NCI-H1417 (cell line): ENCODE data around the gene CHST8.

Experiments used
- DNase-seq, 3 experiments: peaks; one replicate each; lab custom pipeline; 2025; lab: John Stamatoyannopoulos, UW

CHST8 gene

DNA sequence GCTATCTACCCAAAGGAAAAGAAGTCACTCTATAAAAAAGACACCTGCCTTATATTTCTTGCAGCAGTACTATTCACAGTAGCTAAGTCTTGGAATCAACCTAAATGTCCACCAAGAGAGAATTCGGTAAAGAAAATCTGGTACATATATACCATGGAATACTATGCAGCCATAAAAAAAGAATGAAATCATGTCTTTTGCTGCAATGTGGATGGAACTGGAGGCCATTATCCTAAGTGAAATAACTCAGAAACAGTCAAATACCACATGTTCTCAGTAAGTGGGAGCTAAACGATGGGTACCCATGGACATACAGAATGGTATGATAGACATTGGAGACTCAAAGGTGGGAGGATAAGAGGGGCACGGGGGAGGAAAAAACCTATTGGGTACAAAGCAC lies 92.4 kb downstream of the CHST8 start:
- DNase-seq: no peak

DNA sequence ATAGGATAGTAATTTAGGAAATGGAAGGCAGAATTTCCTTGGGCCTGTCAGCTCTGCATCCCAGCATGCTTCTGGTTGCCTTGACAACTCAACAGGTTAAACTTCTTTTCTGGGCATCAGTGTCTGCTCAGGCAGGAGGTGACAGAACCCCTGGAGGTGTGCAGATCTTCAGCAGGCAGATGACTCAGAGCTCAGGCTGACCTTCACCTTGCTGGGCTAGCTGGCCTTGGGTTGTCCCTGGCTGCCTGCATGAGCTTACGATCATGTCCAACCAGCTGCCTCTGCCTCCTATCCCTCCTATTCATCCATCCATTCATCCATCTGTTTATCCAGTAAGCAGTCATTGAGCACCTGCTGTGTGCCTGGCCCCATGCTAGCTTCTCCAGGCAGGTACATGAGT lies 93.7 kb downstream of the CHST8 start:
- no peak for DNase-seq

DNA sequence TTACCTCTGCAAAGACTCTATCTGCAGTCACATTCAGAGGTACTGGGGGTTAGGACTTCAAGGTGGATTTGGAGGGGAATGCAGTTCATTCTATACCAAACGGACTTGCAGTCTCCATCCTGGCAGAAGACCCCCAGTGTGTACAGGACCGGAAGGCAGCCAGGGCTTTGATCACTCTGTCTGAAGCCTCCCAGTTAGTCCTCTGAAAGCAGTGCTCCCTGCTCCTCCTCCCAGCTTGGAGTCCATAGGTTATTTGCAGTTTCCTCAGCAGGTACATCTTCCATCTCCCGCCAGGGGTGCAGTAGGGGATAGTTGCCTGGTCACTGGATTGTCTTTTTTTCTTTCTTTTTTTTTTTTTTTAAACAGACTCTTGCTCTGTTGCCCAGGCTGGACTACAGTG lies 96.1 kb downstream of the CHST8 start:
- no peak for DNase-seq

DNA sequence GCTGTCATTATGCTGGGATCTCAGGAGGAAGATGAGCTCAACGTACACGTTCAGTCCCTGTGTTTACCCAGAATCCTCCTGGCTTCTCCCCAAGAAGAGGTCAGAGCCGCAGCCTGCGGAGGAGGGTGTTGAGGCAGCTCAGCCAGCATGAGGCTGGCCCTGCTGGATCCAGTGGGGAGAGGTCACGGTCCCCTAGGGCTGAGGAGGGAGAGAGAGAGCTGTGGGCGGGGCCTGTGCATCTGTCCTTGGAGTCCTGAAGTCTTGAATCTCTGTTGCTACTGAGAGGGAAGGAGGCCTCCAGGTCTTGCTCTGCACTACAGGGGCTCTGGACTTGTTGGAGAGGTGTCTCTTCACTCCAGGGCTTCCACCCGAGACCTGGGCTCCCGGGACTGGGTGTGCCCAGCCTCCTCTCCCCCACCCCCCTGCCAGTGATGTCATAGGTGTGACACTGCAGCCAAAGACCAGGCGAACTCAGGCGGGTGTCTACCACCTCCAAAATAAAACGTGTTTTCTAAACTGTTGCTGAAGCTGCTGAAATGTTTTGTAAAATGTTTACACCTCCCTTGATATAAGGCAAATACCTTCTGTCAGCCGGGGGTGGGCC lies 97.0 kb downstream of the CHST8 start:
- no peak for DNase-seq

DNA sequence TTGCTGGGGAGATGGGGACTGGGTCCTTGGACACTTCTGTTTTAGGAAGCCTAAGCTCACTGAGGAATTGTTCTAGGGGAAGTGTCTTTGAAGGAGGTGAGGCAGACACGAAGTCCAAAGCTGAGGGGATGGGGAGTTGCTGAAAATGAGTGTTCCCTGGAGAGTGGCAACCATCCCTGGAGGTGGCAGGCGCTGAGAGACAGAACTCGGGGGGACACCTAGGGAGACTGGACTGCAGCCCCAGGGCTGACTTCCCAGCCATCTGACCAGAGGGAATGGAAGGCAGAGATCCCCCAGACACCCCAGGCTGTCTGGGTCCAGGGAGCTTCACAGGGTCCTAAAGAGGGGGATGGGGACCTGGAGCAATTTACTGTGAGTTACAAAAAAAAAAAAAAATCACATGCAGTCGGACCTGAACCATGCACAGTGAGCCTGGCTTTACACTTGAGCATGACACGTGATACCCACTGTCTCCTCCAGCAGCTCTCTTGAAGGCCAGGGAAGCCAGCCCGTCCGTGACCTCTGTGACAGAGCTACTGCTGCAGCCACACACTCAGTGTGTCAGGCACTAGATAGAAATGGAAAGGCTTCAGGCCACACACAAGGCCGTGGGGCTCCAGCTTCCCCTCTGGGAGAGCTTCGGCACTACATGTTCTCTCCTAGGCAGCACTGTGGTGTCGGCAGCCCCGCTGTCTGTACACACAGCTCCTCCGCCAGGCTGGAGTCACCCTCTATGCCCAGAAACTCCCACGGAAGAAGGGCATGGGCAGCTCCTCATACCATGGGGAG lies 97.8 kb downstream of the CHST8 start:
- DNase-seq: peak in 1 of 3 experiments; percentile 39

DNA sequence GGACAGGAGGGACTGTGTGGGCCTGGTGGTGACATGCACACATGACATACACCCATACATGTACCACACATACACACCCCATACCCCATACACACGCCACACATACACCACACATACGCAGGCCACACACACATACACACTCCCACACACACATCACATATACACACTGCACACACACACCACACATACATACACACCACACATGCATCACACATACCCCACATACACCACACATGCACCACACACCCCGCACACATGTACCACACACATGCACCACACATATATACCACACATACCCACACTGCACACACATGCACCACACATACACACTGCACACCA lies 98.4 kb downstream of the CHST8 start:
- DNase-seq: no peak

DNA sequence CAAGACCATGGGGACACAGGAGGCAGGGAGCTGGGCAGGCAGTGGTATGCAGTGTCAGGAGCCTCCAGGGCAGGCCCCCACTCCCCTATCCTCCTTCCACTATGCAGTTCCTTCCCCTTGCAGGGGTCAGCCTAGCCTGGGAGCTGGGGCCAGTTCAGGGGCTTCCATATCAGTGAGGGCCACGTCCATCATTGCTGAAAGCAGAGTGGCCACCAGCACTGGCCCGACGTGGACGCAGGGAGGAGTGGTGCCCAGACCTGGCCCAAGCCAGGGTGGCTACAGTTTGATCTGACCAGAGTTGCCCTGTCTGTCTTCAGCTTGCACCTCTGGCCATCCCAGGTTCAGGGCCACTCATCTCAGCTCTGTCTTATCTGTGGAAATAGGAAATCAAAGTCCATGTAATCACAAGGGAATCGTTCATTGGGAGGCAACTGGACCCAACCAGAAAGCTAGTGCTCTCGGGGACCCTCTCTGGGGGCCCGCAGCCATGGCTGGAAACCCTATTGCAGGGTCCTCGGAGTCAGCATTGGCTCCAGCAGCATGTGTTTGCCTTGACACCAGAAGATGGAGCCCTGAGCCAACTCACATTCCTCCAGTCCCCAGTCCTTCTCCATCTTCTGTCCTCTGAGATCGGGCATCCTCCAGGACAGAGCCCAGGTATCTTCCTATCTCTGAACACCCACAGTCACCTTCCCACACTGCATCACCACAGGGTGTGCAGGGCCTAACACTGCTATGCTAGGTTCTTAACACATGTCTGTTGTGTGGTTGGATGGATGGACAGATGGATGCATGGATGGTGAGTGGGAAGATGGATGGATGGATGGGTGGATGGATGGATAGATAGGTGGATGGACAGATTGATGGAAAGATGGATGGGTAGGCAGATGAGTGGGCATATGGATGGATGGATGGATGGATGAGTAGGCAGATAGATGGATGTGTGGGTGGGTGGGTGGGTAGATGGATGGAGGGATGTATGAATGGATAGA lies 99.2 kb downstream of the CHST8 start:
- no peak for DNase-seq

DNA sequence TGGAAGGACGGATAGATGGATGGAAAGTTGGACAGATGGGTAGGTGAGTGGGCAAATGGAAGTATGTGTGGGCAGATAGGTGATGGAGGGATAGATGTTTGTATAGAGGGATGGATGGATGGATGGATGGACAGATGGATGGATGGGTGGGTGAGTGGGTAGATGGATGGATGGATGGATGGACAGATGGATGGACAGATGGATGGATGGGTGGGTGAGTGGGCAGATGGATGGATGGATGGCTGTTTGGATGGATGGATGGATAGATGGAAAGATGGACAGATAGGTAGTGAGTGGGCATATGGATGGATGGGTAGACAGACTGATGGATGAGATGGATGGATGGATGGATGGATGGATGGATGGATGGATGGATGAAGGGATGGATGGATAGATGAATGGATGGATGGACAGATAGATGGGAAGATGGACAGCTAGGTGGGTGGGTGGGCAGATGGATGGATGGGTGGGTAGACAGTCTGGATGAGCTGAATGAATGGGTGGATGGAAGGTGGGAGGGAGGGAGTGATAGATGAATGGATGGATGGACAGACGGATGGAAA lies 100.1 kb downstream of the CHST8 start:
- DNase-seq: no peak

DNA sequence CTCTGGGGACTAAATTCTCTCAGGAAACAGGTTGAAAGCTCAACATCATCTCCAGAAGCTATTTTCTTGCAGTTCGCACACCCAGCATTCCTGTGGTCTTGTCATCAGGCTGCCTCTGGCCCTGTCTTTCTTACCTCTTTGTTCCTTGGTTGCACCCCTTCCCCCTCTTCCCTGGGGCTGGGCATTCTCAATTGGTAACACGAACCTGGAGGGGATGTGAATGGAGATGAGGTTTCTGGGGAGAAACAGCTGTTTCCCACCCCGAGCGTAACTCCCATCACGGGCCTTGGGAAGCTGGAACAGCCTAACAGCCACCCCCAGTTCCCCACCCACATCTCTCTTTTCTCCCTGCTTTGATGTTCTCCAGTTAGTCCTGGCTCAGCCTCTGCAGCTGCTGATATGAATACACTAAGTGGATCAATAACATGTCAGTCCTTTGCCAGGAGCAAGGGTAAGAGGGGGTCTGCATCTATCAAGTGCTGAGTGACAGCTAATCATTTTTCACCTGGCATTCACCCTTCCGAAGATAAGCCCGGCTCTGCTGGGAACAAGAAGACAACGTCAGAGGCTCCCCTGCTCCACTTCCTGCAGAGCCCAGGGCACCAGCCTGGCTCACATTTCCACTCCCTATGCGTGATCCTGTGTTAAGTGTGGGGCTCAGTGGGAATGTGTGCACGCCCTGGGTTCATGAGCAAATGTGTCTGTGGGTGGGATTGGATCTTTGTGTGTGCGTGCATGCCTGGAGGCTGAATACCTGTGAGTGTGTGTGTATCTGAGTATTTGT lies 100.9 kb downstream of the CHST8 start:
- peak in 1 of 3 experiments; percentile 36 for DNase-seq

DNA sequence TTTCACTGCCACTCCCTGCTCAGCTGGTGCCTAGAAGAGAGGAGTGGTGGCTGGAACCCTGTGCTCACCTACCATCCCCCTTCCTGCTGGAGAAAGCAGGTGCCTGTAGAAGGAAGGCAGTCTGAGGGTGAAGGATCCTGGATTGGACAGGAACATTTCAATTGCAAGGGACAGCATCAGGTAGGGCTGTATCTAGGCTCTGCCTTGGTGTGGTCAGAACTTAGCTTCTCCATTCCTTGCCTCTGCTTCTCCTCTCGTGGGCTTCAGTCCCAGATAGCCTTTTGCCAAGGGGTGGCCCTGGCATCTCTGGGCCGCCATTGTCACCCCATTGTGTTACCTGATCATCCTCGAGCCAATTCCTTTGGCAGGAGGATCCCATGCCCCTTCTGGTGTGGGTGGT lies 101.8 kb downstream of the CHST8 start:
- no peak for DNase-seq

DNA sequence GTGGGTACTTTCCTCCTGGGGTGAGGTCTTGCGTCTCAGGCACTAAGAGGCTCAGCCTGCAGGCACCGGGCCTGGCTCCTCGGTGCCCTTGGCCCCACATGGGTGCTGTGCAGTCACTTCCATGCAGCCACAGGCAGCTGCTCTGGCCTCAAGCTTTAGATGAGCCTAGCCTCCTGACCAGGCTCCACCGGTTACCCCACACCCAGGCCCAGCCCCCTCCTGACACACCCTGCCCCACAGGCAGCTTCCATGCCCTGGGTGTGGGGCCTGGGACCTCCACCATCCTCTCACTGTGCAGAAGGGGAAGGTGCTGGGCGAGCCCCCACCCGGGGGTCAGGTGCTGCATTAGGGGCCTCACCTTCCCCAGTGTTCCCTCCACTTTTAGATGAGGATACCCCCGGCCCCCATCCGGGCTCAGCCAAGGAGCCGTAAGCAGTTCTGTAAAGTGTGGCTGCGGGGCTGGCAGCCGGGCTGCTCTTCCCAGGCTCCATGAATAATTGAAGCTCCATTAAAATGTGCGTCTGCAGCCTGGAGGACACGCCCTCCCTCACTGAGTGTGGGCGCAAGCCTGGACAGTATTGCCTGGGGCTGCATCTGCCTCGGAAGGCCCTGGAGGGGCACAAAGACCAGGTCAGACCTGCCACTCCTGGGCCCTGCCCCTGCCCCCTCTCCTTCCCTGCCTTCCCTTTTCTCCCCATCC lies 102.4 kb downstream of the CHST8 start:
- peak in 2 of 3 experiments; percentile 40 to 61 for DNase-seq

DNA sequence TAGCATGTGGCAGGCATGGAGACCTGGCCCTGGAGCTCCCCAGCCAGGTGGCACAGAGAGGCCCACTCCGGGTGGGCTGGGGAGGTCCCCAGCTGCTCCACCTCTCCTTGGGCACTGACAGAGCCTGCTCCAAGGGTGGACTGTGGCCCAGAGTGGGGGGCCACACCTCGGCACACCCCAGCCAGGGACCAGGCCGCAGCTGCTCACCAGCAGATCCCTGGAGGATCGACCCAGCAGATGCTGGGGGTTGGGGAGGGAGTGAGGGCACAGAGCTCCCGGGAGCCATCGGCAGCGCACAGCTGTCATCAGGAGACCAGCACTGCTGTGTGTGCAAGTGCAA lies 102.9 kb downstream of the CHST8 start:
- peak in 1 of 3 experiments; percentile 50 for DNase-seq

DNA sequence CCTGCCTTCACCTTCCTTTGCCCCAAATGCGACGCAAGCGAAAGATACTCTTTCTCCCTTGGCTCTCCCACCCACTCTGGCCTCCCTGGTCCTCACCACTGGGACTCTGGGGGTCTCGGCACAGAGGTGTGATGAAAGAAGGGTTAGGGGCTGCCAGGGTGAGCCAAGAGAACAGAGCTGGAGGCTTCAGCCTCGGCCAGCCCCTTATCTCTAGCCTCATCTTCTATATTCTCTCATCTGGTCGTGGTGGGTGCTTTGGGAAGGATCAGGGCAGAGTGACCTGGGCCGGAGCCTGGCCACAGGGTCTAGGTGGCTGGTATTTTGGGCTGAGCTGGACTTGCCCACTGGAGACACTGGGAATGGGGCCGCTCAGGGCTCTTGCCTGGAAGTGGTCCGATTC lies 103.8 kb downstream of the CHST8 start:
- no peak for DNase-seq

DNA sequence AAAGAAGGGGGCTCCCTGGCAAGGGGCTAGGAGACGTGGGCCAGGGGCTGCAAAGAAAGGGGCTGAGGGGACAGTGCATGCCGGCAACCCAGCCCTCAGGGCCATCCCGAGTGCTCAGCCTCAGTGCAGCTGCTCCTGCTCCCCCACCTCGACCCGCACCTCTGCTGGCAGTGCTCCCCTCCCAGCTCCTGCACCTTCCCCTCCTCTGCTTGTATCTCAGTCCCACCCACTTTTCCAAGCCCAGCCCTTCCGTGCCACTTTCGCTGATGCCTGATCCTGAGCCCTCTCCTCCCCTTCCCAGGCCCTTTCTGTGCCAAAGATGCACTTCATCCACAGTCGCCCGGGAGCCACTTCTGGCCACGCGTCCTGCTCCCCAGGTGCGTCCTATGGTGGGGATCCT lies 105.0 kb downstream of the CHST8 start:
- DNase-seq: no peak

DNA sequence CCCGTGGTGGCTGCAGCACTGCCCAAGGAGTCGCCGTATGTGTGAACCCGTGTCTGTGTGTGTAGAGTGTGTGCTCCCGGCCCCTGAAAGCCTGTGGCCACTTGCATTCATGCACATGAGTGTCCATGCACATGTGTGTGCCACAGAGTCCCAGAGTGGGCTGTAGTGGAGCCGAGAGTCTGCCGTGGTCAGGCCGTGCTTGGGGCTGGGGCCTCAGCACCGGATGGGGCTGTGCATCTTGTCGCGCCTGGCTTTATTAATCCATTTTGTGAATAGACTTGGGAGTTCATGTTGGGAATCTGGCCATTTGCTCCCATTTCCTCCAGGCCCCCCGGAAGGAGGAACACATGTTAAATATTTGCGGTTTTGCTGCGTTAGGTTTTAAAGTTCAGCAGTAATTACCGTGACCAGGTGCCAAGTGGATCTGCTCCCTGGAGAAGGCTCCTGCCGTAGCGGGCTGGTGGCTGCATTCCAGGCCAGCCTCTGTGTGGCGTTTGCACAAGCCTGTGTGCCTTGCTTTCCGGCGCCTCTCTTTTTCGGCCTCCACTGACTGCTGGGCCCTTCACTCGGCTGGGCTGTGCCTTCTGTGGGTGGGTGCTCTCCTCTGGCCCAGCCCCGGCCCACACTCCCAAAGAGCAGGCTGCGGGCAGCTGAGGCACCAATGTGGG lies 105.7 kb downstream of the CHST8 start:
- DNase-seq: peak in 1 of 3 experiments; percentile 7

DNA sequence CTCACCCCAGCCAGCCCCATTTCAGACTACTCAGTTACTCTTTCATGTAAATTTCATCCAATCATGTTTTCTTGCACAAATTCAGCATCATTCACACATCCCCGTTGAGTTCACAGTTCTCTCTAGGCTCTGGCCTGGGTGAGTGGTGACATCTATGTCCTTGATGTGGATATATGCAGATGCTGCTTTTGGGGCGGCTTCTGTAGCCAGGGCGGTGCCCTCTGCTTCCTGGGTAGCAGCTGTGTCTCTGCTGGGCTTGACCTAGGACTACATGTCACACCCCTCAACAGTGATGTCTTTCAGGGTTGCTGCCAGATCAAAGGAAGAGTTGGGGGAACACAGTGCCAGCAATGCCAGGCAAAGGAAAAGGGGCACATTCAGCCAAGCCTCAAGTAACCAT lies 106.4 kb downstream of the CHST8 start:
- DNase-seq: no peak

DNA sequence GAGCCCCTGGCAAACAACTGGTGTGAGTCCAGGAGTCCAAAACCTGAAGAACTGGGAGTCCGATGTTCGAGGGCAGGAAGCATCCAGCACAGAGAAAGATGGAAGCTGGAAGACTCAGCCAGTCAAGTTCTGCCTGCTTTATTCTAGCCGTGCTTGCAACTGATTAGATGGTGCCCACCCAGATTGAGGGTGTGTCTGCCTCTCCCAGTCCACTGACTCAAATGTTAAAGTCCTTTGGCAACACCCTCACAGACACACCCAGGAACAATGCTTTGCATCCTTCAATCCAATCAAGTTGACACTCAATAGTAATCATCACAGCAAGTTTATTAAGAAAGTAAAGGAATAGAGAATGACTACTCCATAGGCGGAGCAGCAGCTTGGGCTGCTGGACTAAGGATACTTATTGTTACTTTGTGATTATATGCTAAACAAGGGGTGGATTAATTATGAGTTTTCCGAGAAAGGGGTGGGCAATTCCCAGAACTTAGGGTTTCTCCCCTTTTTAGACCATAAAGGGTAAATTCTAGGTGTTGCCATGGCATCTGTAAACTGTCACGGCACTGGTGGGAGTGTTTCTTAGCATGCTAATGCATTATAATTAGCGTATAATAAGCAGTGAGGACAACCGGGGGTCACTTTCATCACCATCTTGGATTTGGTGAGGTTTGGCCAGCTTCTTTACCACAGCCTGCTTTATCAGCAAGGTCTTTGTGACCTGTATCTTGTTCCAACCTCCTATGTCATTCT lies 109.3 kb downstream of the CHST8 start:
- no peak for DNase-seq

DNA sequence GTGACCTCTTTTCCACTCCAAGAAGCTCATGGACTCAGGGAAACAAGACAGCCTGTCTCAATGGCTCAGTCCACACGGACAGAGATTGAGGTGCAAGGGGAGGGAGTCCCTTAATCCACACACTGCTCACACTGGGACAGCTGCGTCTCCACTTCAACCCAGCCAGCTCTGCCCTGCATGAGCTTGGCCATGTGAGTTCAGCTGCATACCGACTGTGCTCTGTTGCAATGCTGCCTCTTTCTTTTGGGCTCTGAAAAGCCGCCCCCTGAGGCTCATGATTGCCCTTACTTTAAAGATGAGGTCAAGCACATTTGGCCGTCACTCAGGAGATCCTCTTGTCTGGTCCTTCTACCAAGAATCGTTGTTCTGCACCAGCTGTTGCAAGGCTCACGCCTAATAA lies 110.1 kb downstream of the CHST8 start:
- DNase-seq: peak in 1 of 3 experiments; percentile 4

DNA sequence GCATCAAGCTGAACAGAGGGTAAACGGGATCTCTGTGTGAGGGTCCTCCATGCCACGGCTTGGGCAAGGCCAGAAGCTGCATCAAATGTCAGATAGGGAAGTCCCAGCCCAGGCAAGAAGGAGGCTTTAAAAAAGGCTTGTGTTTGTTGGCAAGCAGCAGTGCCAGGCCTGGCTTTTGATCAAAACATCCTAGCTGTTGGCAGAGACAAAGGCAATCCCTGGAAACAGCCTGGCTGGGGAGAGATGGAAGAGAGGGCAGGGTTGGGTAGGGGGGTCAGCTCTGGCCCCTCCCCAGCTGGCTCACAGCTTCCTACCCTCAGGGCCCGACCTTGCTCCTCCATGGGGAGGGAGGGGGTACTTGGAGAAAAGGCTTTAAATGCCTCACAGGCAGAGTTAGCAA lies 113.2 kb downstream of the CHST8 start:
- DNase-seq: peak in 1 of 3 experiments; percentile 33

DNA sequence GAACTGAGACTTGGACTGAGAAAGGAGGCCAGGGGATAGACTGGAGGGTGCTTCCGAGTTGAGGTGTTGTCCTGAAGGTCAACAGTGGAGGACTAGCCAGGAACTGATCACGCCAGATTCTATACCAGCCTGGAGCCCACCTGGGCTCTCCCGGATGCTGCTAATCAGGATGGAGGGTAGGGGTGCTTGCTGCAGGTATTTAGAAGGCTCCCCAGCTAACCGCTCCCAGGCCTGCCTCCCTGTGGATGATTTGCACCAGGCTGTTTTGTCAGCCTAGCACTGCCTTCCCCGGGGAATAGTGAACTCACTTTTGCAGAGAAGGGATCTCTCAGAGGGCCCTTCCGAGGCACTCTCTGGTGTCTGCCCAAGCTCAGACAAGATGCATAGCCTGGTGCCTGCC lies 114.4 kb downstream of the CHST8 start:
- DNase-seq: no peak
